GM11168 (cell line): ENCODE results near the gene MCRS1.
"Not testable (repeated sequence)": the region's sequence is repeated elsewhere in the genome, so short reads cannot be mapped to it uniquely, and the experiment has no call there.

ENCODE experiments used
- in situ Hi-C: fragments of 300-500 bp; cut with MboI; formaldehyde crosslinking; loops from one replicate; pipeline ENCODE4 v1.12.0; 2022; ENCODE audit warnings: low sequenced_read_pairs; ENCODE audit not compliant: unreplicated experiment

Gene MCRS1

DNA sequence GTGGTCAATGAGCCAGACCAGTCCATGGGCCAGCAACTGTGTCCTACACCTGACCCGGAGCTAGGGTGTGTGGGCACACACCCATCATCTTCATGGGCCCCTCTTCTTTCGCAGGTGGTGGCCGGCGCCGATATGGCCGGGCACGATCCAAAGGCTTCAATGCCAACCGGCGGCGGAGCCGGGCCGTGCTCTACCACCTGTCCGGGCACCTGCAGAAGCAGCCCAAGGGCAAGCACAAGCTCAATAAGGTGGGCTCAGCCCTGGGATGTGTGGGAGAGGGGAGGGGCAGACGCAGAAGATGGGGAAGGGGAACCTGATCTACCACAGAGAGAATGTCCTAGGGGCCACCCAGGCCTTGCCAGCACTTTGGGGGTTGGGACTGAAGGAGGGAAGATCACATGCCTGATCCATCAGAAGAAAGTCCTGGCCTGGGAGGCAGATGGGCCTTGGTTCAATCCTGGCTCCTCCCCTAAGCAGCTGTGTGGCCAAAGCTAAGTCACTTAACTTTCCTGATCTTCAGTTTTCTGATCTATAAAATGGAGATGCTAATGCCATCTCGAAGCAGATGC is 25.3 kb downstream of the MCRS1 start:
- in situ Hi-C loops: no loop called here

DNA sequence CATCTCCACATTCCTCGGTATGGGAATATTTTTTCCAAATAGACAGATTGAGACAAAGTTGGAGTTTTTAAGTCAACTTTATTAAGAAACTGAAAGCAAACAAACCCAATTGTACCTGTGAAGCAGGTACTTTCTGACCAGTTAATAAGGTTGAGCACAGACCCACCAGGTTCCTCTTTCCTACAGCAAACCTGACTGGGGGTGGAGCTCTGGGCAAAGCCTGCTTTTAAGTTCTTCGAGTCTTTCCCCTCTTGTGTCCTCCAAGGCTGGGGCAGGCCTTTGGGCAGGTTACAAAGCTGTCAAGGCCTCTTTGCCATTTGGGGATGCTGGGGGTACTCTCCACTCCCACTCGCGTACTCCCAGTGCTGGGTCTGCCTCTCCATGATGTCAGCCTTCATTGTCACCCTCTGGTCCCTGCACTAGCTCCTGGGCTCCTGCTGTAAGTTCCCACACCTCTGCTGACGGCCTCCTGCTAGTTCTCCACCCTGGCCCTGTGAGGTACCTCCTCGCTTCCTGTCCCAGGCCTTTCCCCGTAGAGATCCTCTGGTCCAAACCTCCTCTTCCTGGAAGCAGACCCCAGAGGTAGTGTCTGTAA is 25.9 kb downstream of the MCRS1 start:
- in situ Hi-C loops: no loop called here

DNA sequence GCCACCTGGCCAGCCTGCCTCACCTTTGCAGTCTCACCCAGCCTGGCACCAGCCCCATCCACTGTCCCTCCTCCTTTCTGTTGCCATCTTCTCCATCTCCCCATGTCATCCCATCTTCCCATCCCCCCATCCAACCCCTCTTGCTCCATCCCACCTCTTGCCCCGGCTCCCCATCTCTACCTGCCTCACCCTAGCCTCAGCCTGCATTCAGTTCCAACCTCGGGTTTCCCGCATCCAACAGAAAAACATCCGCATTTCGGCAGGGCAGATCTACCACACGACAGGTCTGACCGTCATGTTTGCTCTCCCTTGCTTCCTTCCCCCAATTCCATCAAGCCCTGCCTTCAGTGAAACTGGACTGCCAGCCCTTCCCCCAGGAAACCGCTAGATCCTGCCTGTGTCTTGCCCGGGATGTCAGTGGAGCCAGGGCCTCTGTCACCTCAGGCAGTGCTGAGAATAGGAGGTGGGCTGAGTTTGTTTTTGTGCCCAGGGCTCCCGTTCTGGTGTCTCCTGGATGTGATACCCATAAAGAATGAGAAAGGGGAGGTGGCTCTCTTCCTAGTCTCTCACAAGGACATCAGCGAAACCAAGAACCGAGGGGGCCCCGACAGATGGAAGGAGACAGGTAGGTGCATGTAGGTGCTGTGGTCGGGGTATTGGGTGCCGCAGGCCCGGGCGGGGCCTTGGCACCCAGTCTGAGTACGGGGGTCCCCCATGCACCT is 26.6 kb downstream of the MCRS1 start:
- in situ Hi-C loops: no loop called here

DNA sequence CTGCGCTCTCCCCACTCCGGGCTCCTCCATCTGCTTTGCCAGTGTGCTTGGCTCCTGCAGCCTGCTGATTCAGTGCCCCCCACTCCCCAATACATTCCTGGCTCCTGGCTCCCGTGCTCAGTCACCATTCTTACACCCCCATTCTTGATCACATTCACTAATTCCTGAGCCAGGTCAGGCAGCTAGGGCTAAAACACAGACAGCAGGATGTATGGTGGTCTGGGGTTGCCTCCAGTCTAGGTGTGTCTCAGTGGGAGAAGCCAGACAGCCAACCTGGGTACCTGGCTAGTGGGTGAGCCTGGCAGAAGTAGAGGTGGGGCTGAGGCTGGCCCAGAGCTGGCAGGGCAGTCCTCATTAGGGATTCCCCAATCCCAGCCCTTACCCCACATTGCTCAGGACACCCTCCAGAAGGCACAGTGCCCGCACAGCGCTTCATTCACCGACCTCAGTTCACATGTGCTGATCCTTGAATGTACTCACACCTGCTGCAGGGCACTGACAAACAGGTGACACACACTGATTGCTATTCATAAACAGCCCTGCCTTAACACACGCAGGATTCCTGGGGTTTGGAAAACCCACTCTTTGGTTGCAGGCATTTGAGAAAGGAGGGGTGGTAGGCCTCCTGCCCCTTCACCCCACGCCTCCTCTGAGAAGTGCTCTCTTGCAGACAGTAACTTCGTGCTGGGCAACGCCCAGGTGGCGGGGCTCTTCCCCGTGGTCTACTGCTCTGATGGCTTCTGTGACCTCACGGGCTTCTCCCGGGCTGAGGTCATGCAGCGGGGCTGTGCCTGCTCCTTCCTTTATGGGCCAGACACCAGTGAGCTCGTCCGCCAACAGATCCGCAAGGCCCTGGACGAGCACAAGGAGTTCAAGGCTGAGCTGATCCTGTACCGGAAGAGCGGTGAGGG is 27.5 kb downstream of the MCRS1 start:
- in situ Hi-C loops: no loop called here

DNA sequence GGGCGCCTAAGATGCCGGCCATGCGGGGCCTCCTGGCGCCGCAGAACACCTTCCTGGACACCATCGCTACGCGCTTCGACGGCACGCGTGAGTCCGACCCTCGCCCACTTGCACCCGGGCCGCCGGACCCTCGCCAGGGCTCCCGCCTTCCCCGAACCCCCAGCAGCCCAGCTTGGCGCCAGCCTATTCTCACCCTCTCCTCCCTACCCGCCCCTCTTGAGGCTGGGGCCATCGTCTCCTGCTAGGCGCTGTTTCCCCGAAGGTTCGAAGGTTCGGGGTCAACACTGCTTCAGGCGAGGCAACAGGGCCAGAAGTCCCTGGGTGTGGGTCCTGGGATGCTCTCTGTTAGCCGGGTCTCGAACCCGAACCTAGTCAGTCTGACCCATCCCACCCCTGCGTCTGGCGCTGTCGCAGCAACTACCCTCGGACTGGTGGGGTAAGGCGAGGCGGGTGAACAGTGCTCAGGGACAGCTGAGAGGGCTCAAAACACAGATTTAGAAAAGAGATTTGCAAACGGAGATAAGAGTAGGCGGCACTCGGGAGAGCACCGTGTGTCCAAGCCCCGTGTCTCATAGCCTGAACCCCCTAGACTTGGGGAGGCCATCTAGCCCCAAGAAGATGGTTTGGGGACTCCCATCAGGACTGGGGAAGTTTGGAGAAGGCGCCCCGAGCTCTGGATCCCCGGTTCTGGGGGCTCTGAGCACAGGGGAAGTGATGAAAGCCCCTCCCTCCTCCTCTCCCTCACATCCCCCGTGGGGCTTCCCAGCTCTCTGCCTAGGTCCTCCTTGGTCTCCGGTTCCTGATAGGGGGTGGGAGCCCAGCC is 28.3 kb downstream of the MCRS1 start:
- in situ Hi-C loops: no loop called here

DNA sequence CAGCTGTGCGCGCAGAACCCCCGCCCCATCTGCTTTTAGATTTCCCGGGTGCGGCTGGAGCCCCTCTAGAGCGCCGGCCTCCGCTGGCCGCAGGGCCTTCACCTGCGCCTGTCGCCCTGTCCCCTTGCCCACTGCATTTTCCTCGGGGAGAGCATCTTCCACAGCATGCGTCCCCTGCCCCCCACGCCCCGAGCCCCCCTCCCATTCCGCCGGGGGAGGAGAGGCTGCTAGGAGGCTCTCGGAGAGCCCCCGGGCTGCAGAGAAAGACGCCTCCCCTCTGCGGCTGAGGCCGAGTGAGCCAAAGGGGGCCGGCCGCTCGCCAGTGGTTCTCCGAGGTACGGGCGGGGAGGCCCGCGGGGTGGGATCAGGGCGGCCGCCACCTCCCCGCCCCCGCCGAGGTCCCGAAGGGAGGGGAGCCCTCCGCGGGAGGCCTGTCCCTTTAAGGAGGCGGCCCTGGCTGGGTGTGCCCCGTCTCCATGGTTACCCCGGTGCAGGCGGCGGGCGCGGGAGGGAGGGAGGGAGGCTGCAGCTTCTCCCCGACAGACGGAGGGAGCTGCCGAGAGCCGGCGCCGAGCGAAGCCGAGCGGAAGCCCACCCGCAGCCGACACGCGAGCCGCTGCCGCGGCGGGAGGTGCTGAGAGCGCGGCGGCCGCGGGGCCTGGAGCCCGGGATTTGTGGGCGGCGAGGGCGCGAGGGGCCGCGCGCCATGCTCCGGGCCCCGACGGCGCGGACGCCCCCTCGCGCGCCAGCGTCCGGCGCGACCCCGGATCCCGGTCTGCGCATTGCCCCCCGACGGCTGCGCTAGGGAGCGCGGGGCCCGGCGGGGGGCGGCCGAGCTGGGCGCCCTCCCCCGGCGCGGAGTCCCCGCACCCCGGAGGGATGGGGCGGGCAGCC is 29.2 kb downstream of the MCRS1 start, which contains the start of gene KCNH3:
KCNH3 (plus strand) TSS at position 521 of the 894 bp plus-strand sequence. CDS start 387 bp downstream, outside the sequence.
- in situ Hi-C loops: no loop called here

DNA sequence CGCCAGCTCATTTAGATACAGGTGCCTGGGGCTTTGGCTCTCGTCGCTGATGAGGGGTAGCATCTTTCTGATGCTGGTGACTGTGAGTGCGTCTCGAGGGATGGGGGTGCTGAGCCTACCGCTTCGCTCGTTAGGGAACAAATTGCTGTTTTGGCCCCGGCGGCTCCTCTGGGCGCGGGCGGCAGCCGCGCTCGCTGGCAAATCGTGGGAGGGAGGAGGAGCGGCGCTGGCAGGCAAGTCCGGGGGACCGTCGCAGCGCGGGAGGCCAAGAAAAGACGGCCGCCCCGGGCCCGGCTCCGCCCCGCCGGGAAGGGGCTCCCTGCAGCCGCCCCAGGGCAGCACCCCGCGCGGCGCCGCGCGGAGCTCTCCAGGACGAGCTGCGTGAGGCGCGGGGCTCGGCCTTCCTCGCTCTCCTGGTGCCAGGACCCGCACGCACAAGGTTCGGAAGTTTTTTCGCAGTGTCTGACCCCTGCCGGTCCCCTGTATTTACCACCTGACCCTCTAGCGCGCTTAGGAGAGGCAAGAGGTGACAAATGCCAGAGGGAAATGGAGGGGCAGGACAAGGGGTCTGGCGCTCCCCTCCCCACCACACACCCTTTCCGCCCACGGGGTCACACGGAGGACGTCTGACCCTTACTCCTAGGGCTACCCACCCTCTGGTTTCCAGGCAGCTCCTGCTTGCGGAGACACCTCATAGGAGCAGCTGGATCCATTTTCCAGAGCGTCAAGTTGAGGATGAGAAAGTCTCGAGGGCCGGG is 30.0 kb downstream of the MCRS1 start:
- in situ Hi-C loops: no loop called here

DNA sequence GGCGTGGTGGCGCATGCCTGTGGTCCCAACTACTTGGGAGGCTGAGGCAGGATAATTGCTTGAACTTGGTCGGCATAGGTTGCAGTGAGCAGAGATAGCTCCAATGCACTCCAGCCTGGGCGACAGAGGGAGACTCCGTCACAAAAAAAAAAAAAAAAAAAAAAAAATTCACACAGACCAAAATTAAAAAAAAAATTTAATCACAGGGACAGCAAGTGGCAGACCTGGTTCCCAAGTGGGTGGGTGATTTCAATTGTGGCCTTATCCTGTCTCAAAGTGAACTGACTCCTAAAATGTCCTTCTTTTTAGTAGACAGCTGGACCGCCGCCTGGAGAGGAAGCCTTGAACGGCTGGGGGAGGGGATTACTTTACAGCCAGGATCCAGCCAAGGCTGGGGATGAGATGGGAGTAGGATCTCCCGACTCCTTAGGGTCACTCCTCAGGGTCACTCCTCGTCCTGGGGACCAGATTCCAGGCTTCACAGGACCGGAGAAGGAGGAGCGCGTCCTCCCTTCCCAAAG is 30.7 kb downstream of the MCRS1 start:
- in situ Hi-C loops: no loop called here

DNA sequence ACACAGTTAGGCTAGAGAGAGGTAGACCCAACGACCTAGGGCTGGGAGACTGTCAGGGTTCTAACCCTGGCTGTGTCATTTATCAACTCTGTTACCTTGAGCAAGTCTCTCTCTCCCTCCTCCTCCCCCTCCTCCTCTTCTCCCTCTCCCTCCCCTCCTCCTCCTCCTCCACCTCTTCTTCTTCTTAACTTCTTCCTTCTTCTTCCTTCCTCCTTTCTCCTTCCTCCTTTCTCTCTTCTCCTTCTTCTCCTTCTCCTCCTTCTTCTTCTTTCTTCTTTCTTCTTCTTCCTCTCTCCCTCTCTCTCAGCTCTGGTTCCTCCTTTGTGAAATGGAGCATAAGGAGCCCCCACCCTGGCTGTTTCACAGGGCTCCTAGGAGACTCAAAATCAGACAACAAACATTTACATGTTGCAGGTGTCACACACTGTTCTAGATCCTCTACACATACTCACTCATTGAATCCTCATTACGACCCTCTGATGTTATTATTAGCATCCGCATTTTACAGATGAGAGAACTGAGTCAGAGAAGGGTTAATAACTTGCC is 31.3 kb downstream of the MCRS1 start:
- in situ Hi-C loops: no loop called here

DNA sequence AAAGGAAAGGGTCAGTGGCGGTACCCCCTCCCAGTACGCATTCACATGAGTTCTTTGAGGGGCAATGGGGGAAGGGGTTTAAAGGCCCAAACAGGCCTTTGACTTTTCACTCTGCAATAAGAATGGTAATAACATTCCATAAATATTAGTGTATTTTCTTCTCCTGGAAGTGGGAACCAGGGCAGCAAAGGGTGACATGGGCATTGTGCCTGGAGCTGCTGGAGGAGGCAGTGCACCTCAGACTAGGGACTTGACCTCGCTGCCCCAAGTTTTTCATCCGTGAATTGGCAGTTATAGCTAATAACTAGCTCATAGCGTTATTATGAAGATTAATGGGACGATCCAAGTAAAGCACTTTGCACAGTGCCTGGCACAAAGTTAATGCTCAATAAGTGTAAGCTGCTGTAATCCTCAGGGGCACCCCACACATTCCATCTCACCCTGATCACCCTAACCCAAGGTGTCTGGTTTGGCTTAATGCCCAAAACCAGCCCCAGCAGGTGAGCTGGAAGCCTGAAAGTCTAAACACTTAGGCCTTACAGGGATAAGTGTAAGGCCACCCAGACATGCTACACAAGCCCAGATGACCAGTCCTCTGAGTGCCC is 31.9 kb downstream of the MCRS1 start:
- in situ Hi-C loops: no loop called here

DNA sequence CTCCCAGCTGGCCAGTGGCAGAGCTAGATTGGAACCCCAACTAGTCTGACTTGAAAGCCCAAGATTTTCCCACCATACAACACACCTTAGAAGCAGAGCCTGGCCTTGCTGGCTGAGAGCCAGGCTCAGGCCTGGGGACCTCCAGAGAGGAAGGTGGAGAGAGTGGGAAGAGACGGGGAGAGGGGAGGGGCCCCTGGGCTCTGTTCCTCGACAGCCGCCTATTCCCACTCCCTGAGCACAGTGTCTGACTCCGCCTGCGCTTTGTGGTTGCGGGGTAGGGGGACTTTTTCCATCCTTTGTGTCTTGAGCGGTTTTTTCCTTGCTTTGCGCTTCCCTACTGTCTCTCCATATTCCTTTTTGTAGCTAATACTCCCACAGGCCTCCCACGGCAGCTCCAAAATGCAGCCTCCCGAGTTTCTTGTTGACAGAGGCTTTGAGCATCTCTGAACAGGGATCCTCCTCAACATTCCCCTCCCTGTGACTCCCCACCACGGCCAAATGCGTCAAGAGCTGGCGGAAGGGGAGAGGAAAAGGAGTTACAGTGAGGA is 33.1 kb downstream of the MCRS1 start:
- in situ Hi-C loops: no loop called here

DNA sequence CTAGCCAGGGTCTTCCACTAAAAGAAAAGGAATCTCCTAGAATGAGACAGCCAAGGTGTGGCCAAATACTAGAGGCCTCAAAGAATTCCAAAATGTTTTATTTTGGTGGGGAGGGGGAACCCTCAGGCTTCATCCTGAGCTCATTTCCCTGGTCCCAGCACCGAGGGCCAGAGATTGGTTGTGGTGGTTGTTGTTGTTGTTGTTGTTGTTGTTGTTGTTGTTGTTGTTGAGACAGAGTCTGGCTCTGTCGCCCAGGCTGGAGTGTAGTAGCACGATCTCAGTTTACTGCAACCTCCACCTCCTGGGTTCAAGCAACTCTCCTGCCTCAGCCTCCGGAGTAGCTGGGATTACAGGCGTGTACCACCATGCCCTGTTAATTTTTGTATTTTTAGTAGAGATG is 33.8 kb downstream of the MCRS1 start:
- in situ Hi-C loops: not testable (repeated sequence)

DNA sequence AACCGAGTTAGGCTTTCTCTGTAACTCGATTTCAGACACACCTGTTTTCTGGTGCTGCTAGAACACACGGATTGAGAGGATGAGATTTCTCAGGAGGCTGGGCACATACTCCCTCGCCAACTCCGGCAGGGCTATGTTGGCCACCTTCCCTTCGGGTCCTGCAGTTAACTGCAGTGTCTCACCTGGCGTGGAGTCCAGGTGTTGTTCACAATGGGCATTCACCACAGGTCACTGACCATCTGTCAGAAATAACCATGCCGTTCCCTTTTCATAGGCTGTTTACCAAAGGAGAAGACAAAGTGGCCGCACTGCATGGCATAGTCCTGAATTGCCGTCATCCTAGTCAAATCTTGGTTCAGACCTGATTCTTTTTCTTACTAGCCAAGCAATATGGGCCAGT is 34.6 kb downstream of the MCRS1 start:
- in situ Hi-C loops: no loop called here

DNA sequence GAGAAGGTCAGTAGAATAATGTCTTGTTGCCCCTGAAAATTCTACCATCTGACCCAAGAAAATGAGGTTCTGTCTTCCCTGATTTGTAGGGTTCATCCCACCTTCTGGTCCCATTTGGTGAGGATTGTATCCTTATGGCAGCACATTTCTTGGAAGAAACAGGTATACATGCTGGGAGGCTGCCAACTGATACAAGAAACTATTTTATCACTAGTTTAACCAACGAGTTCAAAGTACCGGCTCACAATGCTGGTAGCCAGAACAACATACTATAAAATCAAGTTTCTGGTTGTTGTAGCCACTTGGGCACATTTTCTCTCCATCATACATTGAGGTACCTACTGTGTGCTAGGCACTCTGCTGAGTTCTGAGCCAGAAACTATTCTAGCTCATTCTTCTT is 36.2 kb downstream of the MCRS1 start:
- in situ Hi-C loops: no loop called here

DNA sequence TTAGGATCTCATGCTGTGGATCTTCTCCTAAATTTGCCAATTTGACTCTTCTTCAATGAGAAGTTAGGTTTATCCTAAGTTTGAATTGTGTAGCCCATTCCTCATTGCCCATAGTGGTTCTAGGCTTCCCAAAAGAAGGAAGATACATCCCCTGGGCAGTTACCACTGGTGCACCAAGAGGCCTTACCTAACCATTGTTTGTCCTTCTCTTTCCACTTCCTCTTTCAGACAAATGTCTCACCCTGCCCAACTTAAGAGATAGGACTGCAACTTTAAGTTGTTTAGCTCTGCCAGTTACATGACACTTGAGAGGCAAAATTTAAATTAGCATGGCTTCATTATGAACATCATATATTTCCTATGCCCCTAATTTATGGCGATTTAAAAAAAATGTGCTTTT is 38.5 kb downstream of the MCRS1 start:
- in situ Hi-C loops: no loop called here

DNA sequence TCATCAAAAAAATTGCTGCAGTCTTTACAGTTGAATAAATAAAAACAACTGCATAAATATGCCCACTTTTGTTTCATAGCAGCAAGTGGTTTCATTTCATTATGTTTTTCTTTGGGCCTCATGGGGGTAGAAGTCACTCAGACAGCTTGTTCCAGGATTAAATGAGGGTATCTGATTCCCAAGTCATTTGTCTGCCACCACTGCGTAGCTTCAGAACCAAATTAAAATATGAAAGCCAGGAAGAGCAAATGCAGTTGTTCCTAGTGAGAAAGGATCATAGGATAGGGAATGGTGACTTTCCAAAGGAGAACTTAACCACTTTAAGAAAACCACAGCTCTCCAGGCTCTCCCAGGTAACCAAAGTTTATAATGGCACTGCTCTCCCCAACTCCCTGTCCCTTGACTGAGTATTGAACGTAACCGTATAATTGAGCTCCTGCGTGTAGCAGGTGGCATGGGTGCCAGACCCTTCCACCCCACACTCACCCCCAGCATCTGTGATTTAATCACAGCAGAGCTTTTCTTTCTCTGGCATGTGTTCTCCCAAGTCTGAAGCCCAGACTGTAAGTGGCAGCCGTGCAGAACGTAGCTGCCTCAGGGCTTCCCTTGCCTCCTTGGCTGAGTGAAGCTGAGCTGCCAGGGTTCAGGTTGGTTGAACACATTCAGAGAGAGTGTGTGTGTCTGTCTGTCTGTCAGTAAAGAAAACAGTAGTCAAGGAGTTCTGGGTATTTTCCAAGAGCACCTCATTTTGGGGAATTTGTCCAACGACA is 40.4 kb downstream of the MCRS1 start:
- in situ Hi-C loops: no loop called here
